H9 (cell line): ENCODE data around the gene TRHDE. TPM values are rescaled to one million over a fixed set of nuclear protein-coding genes. Genes with fewer than 3 reads are reported as not detected.

ENCODE experiments used
- DNase-seq: peaks from one replicate; pipeline ENCODE4 v3.0.0-alpha.2; 2017
- H2AFZ ChIP-seq: one replicate; pipeline ENCODE4 v1.6.1; 2013; ENCODE audit warnings: mild to moderate bottlenecking, low read length, control low read depth, moderate library complexity
- H2AK5ac ChIP-seq: 2 replicates; pipeline ENCODE4 v1.6.1; 2013; ENCODE audit warnings: low read length, control low read depth, mixed read lengths; ENCODE audit not compliant: insufficient read length
- H2BK120ac ChIP-seq: one replicate; pipeline ENCODE4 v1.6.1; 2013; ENCODE audit warnings: low read depth, mild to moderate bottlenecking, low read length, control low read depth, inconsistent platforms; ENCODE audit not compliant: poor library complexity, severe bottlenecking
- H2BK12ac ChIP-seq: 2 replicates; pipeline ENCODE4 v1.6.1; 2013; ENCODE audit warnings: low read length, control low read depth, mixed read lengths, low read depth; ENCODE audit not compliant: insufficient read length
- H2BK15ac ChIP-seq: 2 replicates; pipeline ENCODE4 v1.6.1; 2013; ENCODE audit warnings: low read depth, low read length, control low read depth
- H2BK20ac ChIP-seq: one replicate; pipeline ENCODE4 v1.6.1; 2013; ENCODE audit warnings: low read depth, mild to moderate bottlenecking, low read length, control low read depth, inconsistent platforms; ENCODE audit not compliant: poor library complexity, severe bottlenecking
- H2BK5ac ChIP-seq: 2 replicates; pipeline ENCODE4 v1.6.1; 2013; ENCODE audit warnings: low read length, control low read depth, mixed read lengths; ENCODE audit not compliant: insufficient read length
- H3K14ac ChIP-seq: 2 replicates; pipeline ENCODE4 v1.6.1; 2013; ENCODE audit warnings: low read length, control low read depth; ENCODE audit not compliant: insufficient read depth
- H3K18ac ChIP-seq: 2 replicates; pipeline ENCODE4 v1.6.1; 2013; ENCODE audit warnings: low read depth, mild to moderate bottlenecking, mixed read lengths, low read length, control low read depth; ENCODE audit not compliant: insufficient read length
- H3K23ac ChIP-seq: 2 replicates; pipeline ENCODE4 v1.6.1; 2013; ENCODE audit warnings: low read length, control low read depth, mixed read lengths, low read depth; ENCODE audit not compliant: insufficient read length
- H3K23me2 ChIP-seq: 2 replicates; pipeline ENCODE4 v1.6.1; 2013; ENCODE audit warnings: low read depth, mild to moderate bottlenecking, mixed read lengths, low read length, control low read depth; ENCODE audit not compliant: insufficient read length, poor library complexity, severe bottlenecking
- H3K27ac ChIP-seq: 2 replicates; pipeline ENCODE4 v1.5.1; 2013; ENCODE audit warnings: low read length, control low read depth, mixed read lengths, low read depth; ENCODE audit not compliant: insufficient read length
- H3K27me3 ChIP-seq: 2 replicates; pipeline ENCODE4 v1.6.1; 2013; ENCODE audit warnings: low read length, control low read depth, inconsistent platforms; ENCODE audit not compliant: insufficient read depth
- H3K4ac ChIP-seq: 2 replicates; pipeline ENCODE4 v1.6.1; 2013; ENCODE audit warnings: low read depth, mild to moderate bottlenecking, control low read depth, inconsistent platforms, low read length, moderate library complexity
- H3K4me1 ChIP-seq: 2 replicates; pipeline ENCODE4 v1.6.1; 2013; ENCODE audit warnings: low read length, control low read depth, inconsistent platforms; ENCODE audit not compliant: insufficient read depth
- H3K4me2 ChIP-seq: 2 replicates; pipeline ENCODE4 v1.6.1; 2013; ENCODE audit warnings: low read length, control low read depth, mixed read lengths; ENCODE audit not compliant: insufficient read length, insufficient read depth
- H3K56ac ChIP-seq: 2 replicates; pipeline ENCODE4 v1.6.1; 2013; ENCODE audit warnings: low read depth, mild to moderate bottlenecking, mixed read lengths, low read length, control low read depth; ENCODE audit not compliant: insufficient read length
- H3K79me1 ChIP-seq: 2 replicates; pipeline ENCODE4 v1.6.1; 2013; ENCODE audit warnings: low read depth, mild to moderate bottlenecking, moderate library complexity, low read length, control low read depth, inconsistent platforms; ENCODE audit not compliant: insufficient read depth, poor library complexity, severe bottlenecking
- H3K79me2 ChIP-seq: 2 replicates; pipeline ENCODE4 v1.6.1; 2013; ENCODE audit warnings: low read length, control low read depth, inconsistent platforms; ENCODE audit not compliant: insufficient read depth
- H3K9ac ChIP-seq: 2 replicates; pipeline ENCODE4 v1.6.1; 2013; ENCODE audit warnings: low read length, control low read depth, mixed read lengths; ENCODE audit not compliant: insufficient read length; ENCODE audit errors: extremely low read depth
- H3K9me3 ChIP-seq: one replicate; pipeline ENCODE4 v1.6.1; 2013; ENCODE audit warnings: low read depth, low read length, inconsistent platforms; ENCODE audit not compliant: control insufficient read depth
- H3T11ph ChIP-seq: one replicate; pipeline ENCODE4 v1.6.1; 2013; ENCODE audit warnings: mild to moderate bottlenecking, low read length, control low read depth, inconsistent platforms
- H4K20me1 ChIP-seq: one replicate; pipeline ENCODE4 v1.6.1; 2013; ENCODE audit not compliant: control insufficient read depth, insufficient read length, insufficient read depth
- H4K5ac ChIP-seq: 2 replicates; pipeline ENCODE4 v1.6.1; 2013; ENCODE audit warnings: low read depth, mild to moderate bottlenecking, mixed read lengths, low read length, control low read depth; ENCODE audit not compliant: insufficient read length
- H4K8ac ChIP-seq: replicated peaks from 2 replicates; pipeline ENCODE4 v1.6.1; 2013; ENCODE audit warnings: low read length, control low read depth, mixed read lengths, low read depth; ENCODE audit not compliant: insufficient read length
- H4K91ac ChIP-seq: 2 replicates; pipeline ENCODE4 v1.6.1; 2013; ENCODE audit warnings: low read depth, mild to moderate bottlenecking, moderate library complexity, mixed read lengths, low read length, control low read depth; ENCODE audit not compliant: insufficient read length
- H3K27ac Mint-ChIP-seq, 3 experiments: 2 replicates in 2 of 3; 3 replicates in 1 of 3; pipeline ENCODE4 v1.8.0; 2020 to 2021; ENCODE audit warnings: mixed read lengths in 3 of 3, mild to moderate bottlenecking in 1 of 3, moderate library complexity in 1 of 3
- H3K27me3 Mint-ChIP-seq: 2 replicates; pipeline ENCODE4 v1.8.0; 2021; ENCODE audit warnings: low read depth, mild to moderate bottlenecking, moderate library complexity, mixed read lengths
- H3K36me3 Mint-ChIP-seq, 3 experiments: 2 replicates in 2 of 3; 3 replicates in 1 of 3; pipeline ENCODE4 v1.8.0; 2020 to 2021; ENCODE audit warnings: low read depth in 3 of 3, mixed read lengths in 3 of 3; ENCODE audit not compliant: insufficient read depth in 1 of 3
- H3K4me1 Mint-ChIP-seq, 2 experiments: 2 replicates each; pipeline ENCODE4 v1.8.0; 2020; ENCODE audit warnings: mixed read lengths in 2 of 2
- H3K4me3 Mint-ChIP-seq, 2 experiments: 2 replicates in 1 of 2; 3 replicates in 1 of 2; pipeline ENCODE4 v1.8.0; 2020 to 2021; ENCODE audit warnings: mild to moderate bottlenecking in 2 of 2, mixed read lengths in 2 of 2, moderate library complexity in 1 of 2
- H3K9me3 Mint-ChIP-seq, 2 experiments: 2 replicates in 1 of 2; 3 replicates in 1 of 2; pipeline ENCODE4 v1.8.0; 2020; ENCODE audit warnings: mild to moderate bottlenecking in 2 of 2, mixed read lengths in 2 of 2, moderate library complexity in 1 of 2
- WGBS: extraction: QIAGEN DNeasy Blood & Tissue Kit; methylation state at CpG from one replicate; pipeline ENCODE4 v1.1.7; 2013; ENCODE audit warnings: missing lambda C conversion rate, low lambda C conversion rate, mixed read lengths; ENCODE audit not compliant: insufficient read length; ENCODE audit errors: extremely low coverage; 5-methylcytosine and 5-hydroxymethylcytosine counted together
- total RNA-seq: library from RNA; stranded (reverse); gene quantifications from 2 replicates; pipeline ENCODE4 v1.2.1, GENCODE V29; 2021
- TF ChIP-seq, protein P1 (sequence below): fragments of 200-600 bp; sonication (generic); conservative IDR thresholded peaks from 3 replicates; pipeline ENCODE4 v1.8.0; 2021; ENCODE audit warnings: antibody characterized with exemption, mild to moderate bottlenecking

Gene TRHDE
- total RNA-seq, 1 experiment from 2014 or later = 1.0 TPM

DNA sequence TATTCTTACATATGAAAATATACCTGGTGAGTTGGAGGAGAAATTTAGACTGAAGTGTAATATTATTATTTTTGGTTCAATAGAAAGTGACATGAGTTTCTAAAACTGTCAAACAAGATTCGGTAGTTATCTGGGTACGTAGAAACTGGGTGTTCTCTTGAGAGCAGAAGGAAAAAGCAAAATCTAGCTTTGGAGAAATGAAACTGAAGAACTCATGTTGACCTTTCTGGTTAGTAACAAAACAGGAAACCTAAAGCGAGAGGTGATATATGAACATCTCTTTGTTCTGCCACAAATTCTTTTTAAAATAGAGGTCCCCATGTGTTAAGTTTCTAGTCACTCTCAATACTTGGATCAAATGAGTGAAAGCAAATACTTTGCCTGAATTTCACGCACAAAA lies 401.7 kb downstream of the TRHDE start:
- Histone ChIP-seq H2AK5ac (no peak overlapping the region), H3K18ac (no peak overlapping the region), H3K4ac (no peak overlapping the region), H2BK12ac (no peak overlapping the region), H3K27me3 (no peaks in the 10 kb centered on the region), H2AFZ (no peak overlapping the region), H2BK5ac (no peak overlapping the region), H3K9ac (no peak overlapping the region), H4K20me1 (no peaks in the 10 kb centered on the region), H2BK20ac (no peak overlapping the region), H3K56ac (no peak overlapping the region), H4K8ac (no peak overlapping the region), H3K79me1 (no peaks in the 10 kb centered on the region), H3K4me1 (no peaks in the 10 kb centered on the region), H2BK15ac (no peak overlapping the region), H2BK120ac (no peak overlapping the region), H3K23me2 (no peaks in the 10 kb centered on the region), H3K27ac (no peak overlapping the region), H3K23ac (no peak overlapping the region), H4K91ac (no peak overlapping the region), H3K4me2 (no peak overlapping the region), H3T11ph (no peak overlapping the region), H3K14ac (no peak overlapping the region), H3K79me2 (no peaks in the 10 kb centered on the region), H4K5ac (no peak overlapping the region), H3K9me3 (no peaks in the 10 kb centered on the region)
- WGBS = no CpG with 5 or more reads among the region's 4 CpGs
- Mint-ChIP-seq H3K4me3 (no peak overlapping the region), H3K27me3 (no peaks in the 10 kb centered on the region), H3K9me3 (no peaks in the 10 kb centered on the region), H3K36me3 (no peaks in the 10 kb centered on the region), H3K27ac (no peak overlapping the region), H3K4me1 (peaks cover 13% of the 10 kb centered on the region in 2 experiments)
- no peak for DNase-seq
- TF ChIP-seq, protein P1, sequence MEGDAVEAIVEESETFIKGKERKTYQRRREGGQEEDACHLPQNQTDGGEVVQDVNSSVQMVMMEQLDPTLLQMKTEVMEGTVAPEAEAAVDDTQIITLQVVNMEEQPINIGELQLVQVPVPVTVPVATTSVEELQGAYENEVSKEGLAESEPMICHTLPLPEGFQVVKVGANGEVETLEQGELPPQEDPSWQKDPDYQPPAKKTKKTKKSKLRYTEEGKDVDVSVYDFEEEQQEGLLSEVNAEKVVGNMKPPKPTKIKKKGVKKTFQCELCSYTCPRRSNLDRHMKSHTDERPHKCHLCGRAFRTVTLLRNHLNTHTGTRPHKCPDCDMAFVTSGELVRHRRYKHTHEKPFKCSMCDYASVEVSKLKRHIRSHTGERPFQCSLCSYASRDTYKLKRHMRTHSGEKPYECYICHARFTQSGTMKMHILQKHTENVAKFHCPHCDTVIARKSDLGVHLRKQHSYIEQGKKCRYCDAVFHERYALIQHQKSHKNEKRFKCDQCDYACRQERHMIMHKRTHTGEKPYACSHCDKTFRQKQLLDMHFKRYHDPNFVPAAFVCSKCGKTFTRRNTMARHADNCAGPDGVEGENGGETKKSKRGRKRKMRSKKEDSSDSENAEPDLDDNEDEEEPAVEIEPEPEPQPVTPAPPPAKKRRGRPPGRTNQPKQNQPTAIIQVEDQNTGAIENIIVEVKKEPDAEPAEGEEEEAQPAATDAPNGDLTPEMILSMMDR = no peak
